Naive thymus-derived CD4-positive, alpha-beta T cell (primary cell): ENCODE measurements around the gene CEP41. TPM values are rescaled to one million over a fixed set of nuclear protein-coding genes. Genes with fewer than 3 reads are reported as not detected.

Source experiments
- ATAC-seq: fragments of 150-1000 bp; cut with Tn5 transposase; 2 replicates; pipeline ENCODE4 v1.10.0; 2021; ENCODE audit warnings: mild to moderate bottlenecking, moderate library complexity
- CTCF ChIA-PET: fragments of 350-600 bp; sonication (Branson Sonifier 250); formaldehyde crosslinking; loops from one replicate; lab custom pipeline; 2021; ENCODE audit warnings: antibody characterized with exemption; lab: Charles Lee
- POLR2A ChIA-PET: fragments of 350-600 bp; sonication (Branson Sonifier 250); formaldehyde crosslinking; loops from one replicate; lab custom pipeline; 2021; ENCODE audit warnings: antibody characterized with exemption, inconsistent platforms; lab: Charles Lee
- DNase-seq, 9 donors: peaks; one replicate each; pipeline versions ENCODE4 v3.0.0 to v3.0.0-alpha.2; 2020 to 2022; ENCODE audit warnings: mixed read lengths in 1 of 9
- H3K27ac ChIP-seq: one replicate; pipeline ENCODE4 v1.7.0; 2013; ENCODE audit warnings: mild to moderate bottlenecking, low read depth, low read length, moderate library complexity
- H3K27me3 ChIP-seq, 2 donors: one replicate each; pipeline ENCODE4 v1.7.0; 2013; ENCODE audit warnings: low read length in 2 of 2, mild to moderate bottlenecking in 2 of 2, moderate library complexity in 2 of 2; ENCODE audit not compliant: control insufficient read depth in 2 of 2, insufficient read depth in 2 of 2
- H3K36me3 ChIP-seq, 3 experiments: 1 replicate in 2 of 3; 2 replicates in 1 of 3; pipeline ENCODE4 v1.7.0; 2013; ENCODE audit warnings: low read length in 3 of 3, mild to moderate bottlenecking in 3 of 3, moderate library complexity in 1 of 3; ENCODE audit not compliant: insufficient read depth in 3 of 3, control insufficient read depth in 2 of 3
- H3K4me1 ChIP-seq, 2 donors: one replicate each; pipeline ENCODE4 v1.7.0; 2013; ENCODE audit warnings: low read length in 2 of 2, mild to moderate bottlenecking in 2 of 2, moderate library complexity in 1 of 2; ENCODE audit not compliant: control insufficient read depth in 2 of 2, insufficient read depth in 2 of 2
- H3K4me3 ChIP-seq: 2 replicates; pipeline ENCODE4 v1.7.0; 2013; ENCODE audit warnings: mild to moderate bottlenecking, low read length
- H3K9me3 ChIP-seq, 3 experiments: 1 replicate in 2 of 3; 2 replicates in 1 of 3; pipeline ENCODE4 v1.7.0; 2013; ENCODE audit warnings: low read length in 3 of 3; ENCODE audit not compliant: control insufficient read depth in 2 of 3
- H3K27ac Mint-ChIP-seq, 9 donors: one replicate each; pipeline ENCODE4 v1.8.0; 2020 to 2022; ENCODE audit warnings: mixed read lengths in 9 of 9, mild to moderate bottlenecking in 8 of 9, moderate library complexity in 5 of 9, inconsistent platforms in 2 of 9
- H3K27me3 Mint-ChIP-seq, 5 donors: one replicate each; pipeline ENCODE4 v1.8.0; 2021 to 2022; ENCODE audit warnings: mixed read lengths in 5 of 5, mild to moderate bottlenecking in 1 of 5
- H3K36me3 Mint-ChIP-seq, 5 donors: one replicate each; pipeline ENCODE4 v1.8.0; 2020 to 2022; ENCODE audit warnings: mixed read lengths in 5 of 5, mild to moderate bottlenecking in 3 of 5, inconsistent platforms in 1 of 5
- H3K4me1 Mint-ChIP-seq, 7 donors: one replicate each; pipeline ENCODE4 v1.8.0; 2020 to 2022; ENCODE audit warnings: mixed read lengths in 7 of 7, mild to moderate bottlenecking in 3 of 7, inconsistent platforms in 1 of 7
- H3K4me3 Mint-ChIP-seq, 10 donors: one replicate each; pipeline ENCODE4 v1.8.0; 2020 to 2022; ENCODE audit warnings: mild to moderate bottlenecking in 10 of 10, mixed read lengths in 10 of 10, moderate library complexity in 6 of 10, inconsistent platforms in 2 of 10
- H3K9me3 Mint-ChIP-seq, 11 donors: one replicate each; pipeline ENCODE4 v1.8.0; 2020 to 2022; ENCODE audit warnings: mixed read lengths in 11 of 11, mild to moderate bottlenecking in 4 of 11, inconsistent platforms in 1 of 11, moderate library complexity in 1 of 11
- intact Hi-C, 2 donors: fragments of 100-400 bp; cut with micrococcal nuclease; formaldehyde crosslinking; loops; one replicate each; pipeline ENCODE4 v1.15.1; 2023
- polyA plus RNA-seq, 2 donors: library from polyadenylated mRNA; unstranded; fragments of 300-500 nt; fragmentation: Illumina TruSeq; gene quantifications; one replicate each; pipeline ENCODE4 v1.2.3, GENCODE V29; 2021
- total RNA-seq, 6 experiments: library from RNA in 5 of 6; stranded (reverse) in 5 of 6; gene quantifications; 1 replicate in 5 of 6; 2 replicates in 1 of 6; pipeline ENCODE4 v1.2.3 and lab custom pipeline; 2021 to 2026

The CEP41 gene
- total and polyA plus RNA-seq, 7 experiments from 2014 or later, result 6.9 to 29.6 (median 13.3) TPM

- H3K4me3 Mint-ChIP-seq, result peak overlapping the region in 7 of 10 donors; percentile 22 to 58 (median 54)
- peaks cover 15 to 51% (median 38%) of the 10 kb centered on the region in 7 donors for H3K4me1 Mint-ChIP-seq
Observed at GRCh38 chr7:130367836-130368746, 72.7 kb downstream of the CEP41 start.

GRCh38 chr7:130367088-130367755, 73.6 kb downstream of the CEP41 start:
- Mint-ChIP-seq H3K27ac (peak overlapping the region in 8 of 9 donors; percentile 68 to 91 (median 84)), H3K9me3 (no peaks in the 10 kb centered on the region), H3K36me3 (peaks cover 0 to 3% (median 0%) of the 10 kb centered on the region in 5 donors), H3K4me1 (peaks cover 15 to 51% (median 38%) of the 10 kb centered on the region in 7 donors), H3K4me3 (peak overlapping the region; percentile 7 to 73 (median 54)), H3K27me3 (peaks cover 0 to 4% (median 0%) of the 10 kb centered on the region in 5 donors)
- H3K27ac ChIP-seq, result peak overlapping the region; percentile 24
- DNase-seq, result peak in 6 of 9 donors; percentile 30 to 61 (median 50)
- ChIA-PET CTCF (no interaction called here), POLR2A (interaction anchor here (0.6 kb wide), 1 partner anchor 150 kb away, joined by 3 read pairs; no protein-coding TSS in a partner anchor)
- no peak overlapping the region for H3K4me3 ChIP-seq
- no peaks in the 10 kb centered on the region for H3K36me3 ChIP-seq
- intact Hi-C loops, result no loop called here
- H3K27me3 ChIP-seq, result no peaks in the 10 kb centered on the region
- H3K9me3 ChIP-seq, result no peaks in the 10 kb centered on the region
- ATAC-seq, result peak; percentile 76
- H3K4me1 ChIP-seq, result peaks cover 0 to 12% of the 10 kb centered on the region in 2 donors

More at GRCh38 chr7:130367836-130368746, 72.7 kb downstream of the CEP41 start:
- no peak for ATAC-seq
- Histone ChIP-seq H3K36me3 (no peaks in the 10 kb centered on the region), H3K9me3 (no peaks in the 10 kb centered on the region), H3K4me1 (peaks cover 0 to 12% of the 10 kb centered on the region in 2 donors), H3K4me3 (no peak overlapping the region), H3K27ac (peak overlapping the region; percentile 24), H3K27me3 (no peaks in the 10 kb centered on the region)
- DNase-seq, result no peak
- POLR2A ChIA-PET, result no interaction called here
- intact Hi-C loops, result loop anchor here in 1 of 2 donors (2.0 kb wide), 1 partner anchor 27 kb away; no protein-coding TSS in a partner anchor
- Mint-ChIP-seq H3K27me3 (peaks cover 0 to 4% (median 0%) of the 10 kb centered on the region in 5 donors), H3K36me3 (peaks cover 0 to 3% (median 0%) of the 10 kb centered on the region in 5 donors), H3K9me3 (no peaks in the 10 kb centered on the region), H3K27ac (peak overlapping the region in 6 of 9 donors; percentile 53 to 91 (median 84))
- CTCF ChIA-PET, result no interaction called here

GRCh38 chr7:130366564-130366963, 74.3 kb downstream of the CEP41 start:
- intact Hi-C loops, result no loop called here
- H3K4me3 Mint-ChIP-seq, result peak overlapping the region in 4 of 10 donors; percentile 41 to 57 (median 54)

GRCh38 chr7:130365511-130366441, 75.0 kb downstream of the CEP41 start:
- H3K27me3 Mint-ChIP-seq, result peaks cover 0 to 4% (median 0%) of the 10 kb centered on the region in 5 donors
- no peaks in the 10 kb centered on the region for H3K36me3 ChIP-seq
- no peaks in the 10 kb centered on the region for H3K27me3 ChIP-seq
- ATAC-seq (no peak), DNase-seq (no peak)
- H3K36me3 Mint-ChIP-seq, result peaks cover 0 to 4% (median 0%) of the 10 kb centered on the region in 5 donors
- H3K27ac ChIP-seq, result no peak overlapping the region
- no peaks in the 10 kb centered on the region for H3K9me3 ChIP-seq
- H3K4me3 ChIP-seq, result no peak overlapping the region
- H3K9me3 Mint-ChIP-seq, result peaks cover 0 to 5% (median 0%) of the 10 kb centered on the region in 11 donors
- ChIA-PET POLR2A (interaction anchor here (0.5 to 0.7 kb wide), 2 partner anchors 11 to 691 kb away, joined by 3 to 4 read pairs; no protein-coding TSS in a partner anchor), CTCF (interaction anchor here (0.7 to 1.0 kb wide), 2 partner anchors 29 to 359 kb away, joined by 3 read pairs; no protein-coding TSS in a partner anchor)
- H3K4me1 Mint-ChIP-seq, result peaks cover 15 to 46% (median 38%) of the 10 kb centered on the region in 7 donors
- peak overlapping the region in 4 of 9 donors; percentile 11 to 57 (median 40) for H3K27ac Mint-ChIP-seq
- peaks cover 0 to 12% of the 10 kb centered on the region in 2 donors for H3K4me1 ChIP-seq
- H3K4me3 Mint-ChIP-seq, result peak overlapping the region in 6 of 10 donors; percentile 6 to 57 (median 34)
- intact Hi-C loops, result no loop called here

More at GRCh38 chr7:130366564-130366963, 74.3 kb downstream of the CEP41 start:
- H3K4me1 Mint-ChIP-seq, result peaks cover 15 to 46% (median 38%) of the 10 kb centered on the region in 7 donors
- H3K9me3 Mint-ChIP-seq, result no peaks in the 10 kb centered on the region
- no peak for ATAC-seq
- CTCF ChIA-PET, result interaction anchor here (0.7 kb wide), 1 partner anchor 359 kb away, joined by 3 read pairs; no protein-coding TSS in a partner anchor
- POLR2A ChIA-PET, result interaction anchor here (0.7 kb wide), 1 partner anchor 12 kb away, joined by 3 read pairs; no protein-coding TSS in a partner anchor
- no peak for DNase-seq
- Histone ChIP-seq H3K36me3 (no peaks in the 10 kb centered on the region), H3K9me3 (no peaks in the 10 kb centered on the region), H3K27ac (no peak overlapping the region), H3K4me1 (peaks cover 0 to 12% of the 10 kb centered on the region in 2 donors), H3K4me3 (no peak overlapping the region), H3K27me3 (no peaks in the 10 kb centered on the region)
- peaks cover 0 to 3% (median 0%) of the 10 kb centered on the region in 5 donors for H3K36me3 Mint-ChIP-seq
- H3K27me3 Mint-ChIP-seq, result peaks cover 0 to 4% (median 0%) of the 10 kb centered on the region in 5 donors
- H3K27ac Mint-ChIP-seq, result peak overlapping the region in 5 of 9 donors; percentile 14 to 88 (median 83)

- intact Hi-C loops, result no loop called here
- H3K27ac Mint-ChIP-seq, result peak overlapping the region in 1 of 9 donors; percentile 57
- H3K9me3 Mint-ChIP-seq, result peaks cover 0 to 12% (median 3%) of the 10 kb centered on the region in 11 donors
- H3K36me3 Mint-ChIP-seq, result peaks cover 0 to 6% (median 3%) of the 10 kb centered on the region in 5 donors
- no peak overlapping the region for H3K27ac ChIP-seq
- H3K27me3 ChIP-seq, result no peaks in the 10 kb centered on the region
- no peak for DNase-seq
- ChIA-PET POLR2A (no interaction called here), CTCF (interaction anchor here (1.0 kb wide), 1 partner anchor 29 kb away, joined by 3 read pairs; no protein-coding TSS in a partner anchor)
- H3K27me3 Mint-ChIP-seq, result peaks cover 0 to 4% (median 0%) of the 10 kb centered on the region in 5 donors
- peak overlapping the region in 1 of 10 donors; percentile 48 for H3K4me3 Mint-ChIP-seq
- H3K4me3 ChIP-seq, result no peak overlapping the region
- H3K36me3 ChIP-seq, result no peaks in the 10 kb centered on the region
- peaks cover 15 to 46% (median 38%) of the 10 kb centered on the region in 7 donors for H3K4me1 Mint-ChIP-seq
- no peak for ATAC-seq
- peaks cover 0 to 12% of the 10 kb centered on the region in 2 donors for H3K4me1 ChIP-seq
- H3K9me3 ChIP-seq, result no peaks in the 10 kb centered on the region
Observed at GRCh38 chr7:130365088-130365487, 75.7 kb downstream of the CEP41 start.
